GM19372 (cell line): Measurements from ENCODE around the gene AGTR1.

Experiments used
- ATAC-seq: cut with Tn5 transposase; IDR thresholded peaks from one replicate; pipeline ENCODE4 v1.9.1; 2021; ENCODE audit warnings: mild to moderate bottlenecking, low read depth, moderate library complexity; ENCODE audit not compliant: unreplicated experiment

AGTR1 gene

GRCh38 chr3:148697306-148698189 lies at the start of gene AGTR1:
TSS of gene AGTR1 (plus strand) at chr3:148697903. CDS start at chr3:148741036, 43,133 bp downstream.
- no peak for ATAC-seq

DNA sequence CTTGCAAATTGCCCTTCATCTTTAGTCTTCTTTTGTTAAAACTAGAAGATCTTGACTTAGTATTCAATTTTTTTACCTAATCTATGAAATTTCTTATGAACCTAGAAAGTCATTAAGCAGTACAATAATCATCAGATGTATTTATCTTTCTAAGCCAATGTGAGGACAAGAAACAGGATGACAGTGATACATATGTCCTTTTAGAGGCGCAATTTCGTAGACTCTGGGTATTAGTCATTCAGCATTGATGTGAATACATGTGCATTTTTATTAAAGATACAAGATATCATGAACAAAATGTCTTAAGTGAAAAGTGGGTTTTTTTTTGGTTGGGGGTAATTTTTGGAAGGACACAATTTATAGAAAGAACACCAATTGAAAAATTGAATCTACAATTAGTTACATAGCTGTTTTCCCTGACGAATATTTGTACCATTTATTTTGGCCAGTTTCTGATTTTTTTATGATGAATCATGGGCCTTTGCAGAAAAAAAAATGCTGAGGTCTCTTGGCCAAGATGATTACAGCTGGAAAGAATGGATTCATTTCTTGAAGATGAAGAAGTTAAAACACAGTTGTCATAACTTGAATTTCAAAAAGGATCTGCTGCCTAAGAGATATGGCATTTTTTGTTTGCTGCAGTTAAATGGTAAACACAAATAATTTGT lies 48.9 kb upstream of the AGTR1 start:
- ATAC-seq: no peak

DNA sequence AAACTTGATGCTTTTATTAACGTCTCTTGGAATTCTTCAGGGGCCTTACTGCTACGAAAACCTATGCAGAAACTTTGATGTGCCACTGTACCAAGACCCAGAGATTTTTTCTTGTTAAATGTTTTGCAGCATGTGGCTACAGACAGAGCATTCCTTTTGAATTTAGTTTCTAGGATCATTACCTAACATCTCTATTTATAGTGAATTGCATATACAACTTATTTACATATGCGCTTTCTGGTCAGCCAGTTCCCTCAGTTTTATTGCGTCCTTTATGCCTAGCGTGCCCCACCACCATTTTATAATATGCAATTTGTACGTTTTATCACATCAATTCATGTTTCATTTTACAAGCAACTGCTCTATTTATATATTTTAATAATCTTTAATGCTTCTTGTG lies 46.2 kb upstream of the AGTR1 start:
- ATAC-seq: no peak

- no peak for ATAC-seq
These were observed 43.3 kb upstream of the AGTR1 start for GRCh38 chr3:148654433-148654832.

DNA sequence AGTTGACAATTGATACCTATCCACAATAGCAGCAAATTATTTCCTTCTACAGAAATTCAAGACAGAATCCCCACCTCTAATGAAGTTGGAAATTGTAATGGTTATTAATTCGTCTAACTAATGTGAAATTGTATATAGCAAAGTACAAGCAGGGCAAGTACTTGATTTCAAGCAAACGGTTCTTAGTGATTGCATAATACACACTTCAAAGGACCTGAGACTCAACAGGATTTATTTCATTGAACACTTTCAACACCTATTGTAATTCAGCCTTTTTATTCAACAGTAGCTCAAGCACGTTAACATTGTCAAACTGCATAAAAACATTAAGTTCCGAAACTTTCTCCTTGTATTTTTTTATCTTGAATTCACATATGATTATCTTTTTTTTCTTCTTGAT lies 40.2 kb upstream of the AGTR1 start:
- no peak for ATAC-seq

GRCh38 chr3:148659512-148659911 lies 38.2 kb upstream of the AGTR1 start:
- ATAC-seq: no peak

DNA sequence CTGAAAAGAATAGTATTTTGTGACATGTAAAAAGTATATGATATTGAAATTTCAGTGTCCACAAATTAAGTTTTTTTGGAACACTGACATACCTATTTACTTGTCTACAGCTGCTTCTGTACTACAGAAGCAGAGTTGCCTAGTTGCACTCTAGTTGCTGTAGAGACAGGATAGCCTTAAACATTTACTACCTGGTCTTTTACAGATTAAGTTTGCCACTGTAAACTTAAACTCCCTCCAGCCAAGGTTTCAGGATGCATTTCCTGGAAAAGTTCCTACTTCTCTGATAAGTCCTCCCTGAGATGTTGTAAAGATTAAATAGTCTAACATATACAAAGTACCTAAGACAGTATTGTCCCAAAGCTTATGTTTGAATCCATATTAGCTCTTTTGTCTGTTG lies 17.4 kb upstream of the AGTR1 start:
- ATAC-seq: no peak

DNA sequence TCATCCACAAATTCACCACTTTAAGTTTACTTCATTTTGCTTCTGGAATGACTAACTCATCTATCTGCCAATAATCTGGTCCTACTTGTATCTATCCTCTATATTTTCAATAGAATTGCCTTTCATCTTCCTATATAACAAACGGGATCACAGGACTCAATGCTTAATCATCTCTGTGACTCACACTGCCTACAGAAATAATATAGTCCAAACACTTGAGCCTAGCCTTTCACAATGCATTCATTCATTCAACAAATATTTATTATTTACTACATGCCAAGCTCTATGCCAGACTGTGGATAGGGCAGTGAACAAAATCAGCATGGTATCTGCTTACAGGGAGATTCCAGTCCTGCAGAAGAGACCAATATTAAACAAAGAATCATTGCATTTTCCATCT lies 16.6 kb upstream of the AGTR1 start:
- ATAC-seq: no peak

DNA sequence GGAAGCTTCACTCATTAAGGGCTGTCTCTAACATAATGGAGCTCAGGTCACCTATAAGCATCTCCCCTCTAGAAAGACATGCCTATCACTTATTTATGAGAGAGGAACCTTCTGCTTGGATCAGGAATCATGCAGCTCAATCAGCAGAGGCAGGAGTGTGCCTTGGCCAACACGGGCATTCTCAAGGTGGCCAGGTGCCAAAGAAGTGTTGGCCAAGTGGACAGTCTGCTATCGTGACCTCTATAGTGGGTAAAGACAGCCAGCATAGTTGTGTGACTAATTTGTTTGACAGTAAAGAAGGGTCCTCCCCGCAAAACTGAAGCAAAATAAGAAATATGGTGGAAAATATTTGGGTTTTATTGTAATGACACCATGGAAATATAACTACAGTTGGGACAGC lies 14.7 kb upstream of the AGTR1 start:
- ATAC-seq: no peak

DNA sequence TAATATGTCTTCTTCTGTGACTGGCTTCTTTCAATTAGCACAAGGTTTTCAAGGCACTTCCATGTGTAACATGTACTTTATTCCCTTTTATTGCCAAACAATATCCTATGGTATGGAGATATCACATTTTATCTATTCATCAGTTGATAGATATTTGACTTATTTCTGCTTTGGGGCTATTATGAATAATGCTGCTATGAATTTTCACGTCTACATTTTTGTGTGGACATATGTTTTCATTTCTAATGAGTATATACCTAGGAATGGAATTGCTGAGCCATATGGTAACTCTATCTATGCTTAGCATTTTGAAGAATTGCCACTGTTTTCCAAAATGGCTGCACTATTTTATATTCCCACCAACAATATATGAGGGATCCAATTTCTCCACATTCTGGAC lies 3.6 kb upstream of the AGTR1 start:
- ATAC-seq: no peak

DNA sequence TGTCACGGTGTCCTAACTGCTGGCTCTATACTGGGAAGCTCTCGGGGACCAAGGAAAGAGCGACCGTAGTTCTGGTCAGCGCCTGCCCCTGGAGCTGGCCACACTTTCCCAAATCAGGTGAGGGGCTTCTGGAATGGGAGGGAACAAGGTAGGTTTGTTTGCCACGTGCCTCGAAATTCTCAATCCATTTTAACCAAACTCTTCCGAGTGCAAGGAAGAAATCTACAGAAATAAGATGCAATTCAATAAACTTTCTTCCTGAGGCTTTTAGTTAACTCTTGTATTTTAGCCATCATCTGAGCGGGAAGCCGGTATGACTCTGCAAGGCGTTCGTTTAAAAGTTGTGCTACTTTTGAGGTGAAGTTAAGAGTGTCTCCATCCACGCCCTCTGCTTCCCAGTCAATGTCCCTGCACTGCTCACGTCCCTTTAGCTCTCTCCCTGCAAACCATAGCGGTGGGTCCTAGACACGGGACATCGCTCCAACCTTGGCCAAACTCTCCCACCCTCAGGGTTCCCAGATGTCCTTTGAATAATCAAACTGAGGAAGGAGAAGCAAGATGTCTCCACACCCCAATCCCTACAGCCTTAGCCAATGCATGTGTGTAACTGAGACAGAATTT lies 597 bp downstream of the AGTR1 start:
- no peak for ATAC-seq

DNA sequence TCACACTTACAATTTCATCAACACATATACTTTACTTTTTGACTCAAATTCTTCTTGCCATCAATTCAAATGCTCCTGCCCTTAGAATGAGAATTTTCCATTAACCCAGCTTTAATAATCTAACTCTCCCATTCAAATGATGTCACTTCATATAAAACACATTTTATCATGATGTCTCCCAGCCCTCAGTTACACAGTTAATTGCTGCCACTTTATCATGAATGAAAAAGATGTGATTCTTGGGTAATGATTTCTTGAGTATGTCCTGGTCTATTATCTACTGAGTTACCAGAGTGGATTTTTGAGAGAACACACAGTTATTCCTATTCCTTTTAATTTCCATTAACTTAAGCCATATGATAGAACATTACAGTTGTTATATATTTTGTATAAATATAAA lies 7.6 kb downstream of the AGTR1 start:
- no peak for ATAC-seq

GRCh38 chr3:148707601-148708380 lies 10.1 kb downstream of the AGTR1 start:
- no peak for ATAC-seq

GRCh38 chr3:148708409-148708808 lies 10.7 kb downstream of the AGTR1 start:
- ATAC-seq: no peak

DNA sequence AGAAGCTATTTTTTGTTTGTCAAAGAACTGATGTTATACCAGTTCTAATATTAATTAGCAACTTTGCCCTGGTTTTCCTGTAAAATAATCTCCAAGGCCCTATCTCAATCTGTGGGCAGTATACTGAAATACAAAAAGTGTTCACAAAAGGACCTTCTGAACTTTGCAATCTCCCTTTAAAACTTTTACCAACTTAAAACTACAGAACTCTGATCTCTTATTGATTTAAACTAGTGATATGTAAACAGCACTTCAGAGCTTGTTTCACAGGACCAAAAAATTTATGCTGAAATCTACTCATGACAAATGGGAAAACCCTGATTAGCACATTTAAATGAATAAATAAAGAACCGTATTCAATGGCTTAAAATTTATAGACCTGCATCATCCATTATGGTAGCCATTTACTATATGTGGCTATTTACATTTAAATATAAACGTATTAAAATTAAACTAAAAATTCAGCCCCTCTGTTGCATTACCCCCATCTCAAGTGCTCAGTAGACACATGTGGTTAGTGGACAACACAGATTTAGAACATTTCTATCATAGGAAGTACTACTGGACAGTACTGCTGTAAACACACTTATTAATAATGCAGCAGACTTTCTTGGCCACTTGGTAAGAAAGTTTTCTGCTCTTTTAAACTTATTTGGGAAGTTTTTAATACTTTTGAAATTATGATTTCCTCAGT lies 12.0 kb downstream of the AGTR1 start:
- ATAC-seq: no peak

- no peak for ATAC-seq
These were observed 13.0 kb downstream of the AGTR1 start for GRCh38 chr3:148710665-148711064.

DNA sequence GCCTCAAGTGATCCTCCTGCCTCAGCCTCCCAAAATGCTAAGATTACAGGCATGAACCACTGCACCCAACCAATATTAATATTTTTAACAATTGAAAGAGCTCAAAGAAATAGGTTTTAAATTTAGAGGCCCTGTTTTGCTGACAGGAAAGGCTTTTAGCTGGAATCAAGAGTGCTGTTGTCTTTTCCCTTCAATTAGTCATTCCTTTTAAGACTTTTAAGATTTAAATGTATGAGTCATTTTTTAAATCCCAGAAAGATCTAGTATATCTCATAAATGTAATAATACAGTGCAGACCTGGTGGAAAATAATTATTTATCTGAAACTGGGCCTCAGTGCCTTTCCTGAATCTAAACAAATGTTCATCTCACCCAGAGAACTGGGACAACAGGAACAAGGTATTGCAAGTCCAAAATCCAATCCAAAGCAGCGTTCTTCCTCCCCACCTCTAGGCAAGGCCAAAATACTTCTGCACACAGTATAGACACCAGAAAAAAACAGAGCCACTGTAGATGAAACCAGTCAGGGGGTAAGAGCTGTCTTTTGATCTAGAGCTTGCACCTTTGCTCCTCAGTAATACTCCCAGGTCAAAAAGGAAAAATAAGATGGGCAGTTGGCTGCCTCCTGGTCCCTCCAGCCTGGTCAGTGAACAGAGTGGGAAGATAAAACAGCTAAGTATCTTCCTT lies 14.4 kb downstream of the AGTR1 start:
- ATAC-seq: no peak

GRCh38 chr3:148714521-148714920 lies 16.8 kb downstream of the AGTR1 start:
- ATAC-seq: no peak

- ATAC-seq: no peak
These were observed 19.0 kb downstream of the AGTR1 start for GRCh38 chr3:148716657-148717056.
